Gastroesophageal sphincter (tissue), 3 donors: Measurements from ENCODE around the gene CD55.

ENCODE experiments used
- CTCF ChIP-seq, 4 experiments: fragments of 200-600 bp in 2 of 4; fragments of 450-650 bp in 2 of 4; sonication (generic) in 1 of 4; IDR thresholded peaks; one replicate each; pipeline ENCODE4 v1.5.1; 2017 to 2019; ENCODE audit warnings: antibody characterized with exemption in 4 of 4, mild to moderate bottlenecking in 2 of 4, moderate library complexity in 2 of 4
- POLR2A ChIP-seq, 2 donors: fragments of 450-650 bp; IDR thresholded peaks; one replicate each; pipeline ENCODE4 v1.6.1; 2017; ENCODE audit warnings: antibody characterized with exemption in 2 of 2, mild to moderate bottlenecking in 2 of 2, moderate library complexity in 1 of 2

GRCh38 chr1:207404849-207405525 is 83.5 kb downstream of the CD55 start:
- TF ChIP-seq CTCF (IDR thresholded peaks at IDR 0.05) (peak; percentile 46 to 69 (median 56)), POLR2A (IDR thresholded peaks at IDR 0.05) (no peak)
